ENCODE results near the gene TGFBR3L.
"Not testable (repeated sequence)": the region's sequence is repeated elsewhere in the genome, so short reads cannot be mapped to it uniquely, and the experiment has no call there.

Gene TGFBR3L

GRCh38 chr19:7930765-7931164 is 16.1 kb downstream of the TGFBR3L start:
- DNase-seq, result no peak

DNA sequence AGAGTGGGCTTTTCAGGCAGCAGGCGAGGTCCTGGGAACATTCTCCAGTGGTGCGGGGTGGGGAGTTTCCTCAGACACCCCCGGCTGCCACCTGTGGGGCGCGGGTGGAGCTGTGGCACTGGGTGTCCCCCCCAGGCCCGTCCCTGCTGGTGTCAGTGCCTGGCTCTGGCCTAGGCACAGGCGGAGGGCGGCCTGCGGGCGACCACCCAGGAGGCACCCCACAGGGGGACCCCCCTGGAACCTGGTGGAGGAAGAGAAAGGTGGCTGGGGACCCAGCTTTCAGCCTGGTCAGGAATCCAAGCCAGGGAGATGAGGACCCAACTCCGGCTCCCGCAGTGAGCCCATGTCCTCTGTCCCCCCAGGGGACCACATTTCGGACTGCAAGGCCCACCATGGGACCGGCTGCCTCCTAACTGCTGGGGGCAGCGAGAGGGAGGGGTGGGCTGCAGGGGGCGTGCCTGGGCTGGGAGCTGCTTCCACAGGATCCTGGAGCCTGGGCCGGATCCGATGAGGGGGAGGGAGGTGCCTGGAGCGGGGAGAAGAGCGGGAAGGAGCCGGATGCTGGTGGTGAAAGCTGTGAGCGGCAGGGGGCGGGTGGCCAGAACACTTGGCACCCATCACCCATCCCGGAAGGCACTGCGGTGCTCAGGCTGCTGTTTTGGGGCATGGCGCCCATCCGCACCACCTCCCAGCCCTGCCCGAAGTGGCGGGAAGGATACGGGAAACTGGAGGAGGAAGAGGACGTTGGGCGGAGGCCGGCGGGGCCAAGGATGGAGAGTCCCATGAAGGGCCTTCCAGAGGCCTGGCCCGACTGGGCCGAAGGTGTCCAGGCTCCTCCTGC is 16.8 kb downstream of the TGFBR3L start:
- no peak for DNase-seq

DNA sequence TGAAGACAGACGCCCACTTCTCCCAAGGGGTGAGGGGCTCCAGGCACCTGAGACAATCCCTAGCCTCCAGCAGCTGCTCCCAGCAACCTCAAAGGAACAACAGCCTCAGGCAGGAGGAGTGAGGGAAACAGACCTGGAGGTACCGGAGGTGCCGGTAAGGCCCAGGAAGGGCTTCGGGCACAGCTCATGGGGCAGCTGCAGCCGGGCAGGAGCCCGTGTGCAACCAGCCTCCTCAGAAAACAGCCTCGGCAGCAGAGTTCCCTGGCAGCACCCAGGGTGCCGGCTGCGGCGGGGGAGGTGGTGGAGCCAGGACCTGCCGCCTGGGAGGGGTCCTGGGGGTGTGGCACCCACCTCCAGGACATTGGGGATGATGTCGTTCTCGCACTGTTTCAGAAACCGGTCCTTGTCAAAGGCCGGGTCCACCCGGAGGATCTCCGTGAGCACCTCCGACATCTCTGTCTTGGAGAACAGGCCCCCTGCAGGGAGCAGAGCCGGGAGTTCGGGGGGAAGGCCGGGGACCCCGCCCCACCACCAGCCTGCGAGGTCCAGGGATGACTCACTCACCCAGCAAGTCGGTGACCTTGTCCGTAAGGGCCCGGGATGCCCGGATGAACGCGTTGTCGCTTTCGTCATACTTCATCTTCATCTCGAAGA is 17.8 kb downstream of the TGFBR3L start:
- DNase-seq, result no peak

DNA sequence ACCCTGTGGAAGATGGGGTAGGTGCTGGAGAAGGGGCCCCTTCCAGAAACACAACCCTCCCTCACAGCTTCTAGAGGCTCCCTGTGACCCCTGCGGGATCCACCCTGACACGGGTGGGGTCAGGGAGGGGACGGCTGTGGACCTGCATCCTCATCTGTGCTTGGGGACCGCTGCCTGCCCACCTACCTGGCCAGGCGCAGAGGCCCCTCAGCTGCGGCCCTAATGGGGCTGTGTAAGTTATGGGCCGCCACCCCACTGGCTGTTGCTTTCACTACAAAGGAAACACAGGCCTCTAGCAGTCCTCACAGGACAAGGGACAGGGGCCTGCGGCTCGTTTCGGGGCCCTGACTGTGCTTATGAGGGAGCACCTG is 18.3 kb downstream of the TGFBR3L start:
- DNase-seq, result no peak

DNA sequence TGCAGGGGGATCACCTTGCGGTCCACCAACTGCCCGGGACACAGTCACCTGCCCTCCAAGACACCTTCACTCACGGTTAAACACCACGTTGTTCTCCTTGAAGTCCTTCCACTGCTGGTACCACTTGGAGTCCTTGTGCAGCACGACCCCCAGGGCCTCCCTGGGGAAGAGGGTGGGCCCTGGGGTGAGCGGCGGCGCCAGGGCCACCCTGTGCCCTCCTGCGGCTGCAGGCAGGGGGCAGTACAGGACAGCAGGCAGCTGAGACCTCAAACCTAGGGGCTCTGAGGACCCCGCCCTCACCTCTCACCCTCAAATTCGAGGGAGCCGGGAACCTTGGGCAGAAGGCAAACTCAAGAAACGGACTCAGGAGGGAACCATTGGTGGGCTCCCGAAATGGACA is 18.8 kb downstream of the TGFBR3L start:
- no peak for DNase-seq

DNA sequence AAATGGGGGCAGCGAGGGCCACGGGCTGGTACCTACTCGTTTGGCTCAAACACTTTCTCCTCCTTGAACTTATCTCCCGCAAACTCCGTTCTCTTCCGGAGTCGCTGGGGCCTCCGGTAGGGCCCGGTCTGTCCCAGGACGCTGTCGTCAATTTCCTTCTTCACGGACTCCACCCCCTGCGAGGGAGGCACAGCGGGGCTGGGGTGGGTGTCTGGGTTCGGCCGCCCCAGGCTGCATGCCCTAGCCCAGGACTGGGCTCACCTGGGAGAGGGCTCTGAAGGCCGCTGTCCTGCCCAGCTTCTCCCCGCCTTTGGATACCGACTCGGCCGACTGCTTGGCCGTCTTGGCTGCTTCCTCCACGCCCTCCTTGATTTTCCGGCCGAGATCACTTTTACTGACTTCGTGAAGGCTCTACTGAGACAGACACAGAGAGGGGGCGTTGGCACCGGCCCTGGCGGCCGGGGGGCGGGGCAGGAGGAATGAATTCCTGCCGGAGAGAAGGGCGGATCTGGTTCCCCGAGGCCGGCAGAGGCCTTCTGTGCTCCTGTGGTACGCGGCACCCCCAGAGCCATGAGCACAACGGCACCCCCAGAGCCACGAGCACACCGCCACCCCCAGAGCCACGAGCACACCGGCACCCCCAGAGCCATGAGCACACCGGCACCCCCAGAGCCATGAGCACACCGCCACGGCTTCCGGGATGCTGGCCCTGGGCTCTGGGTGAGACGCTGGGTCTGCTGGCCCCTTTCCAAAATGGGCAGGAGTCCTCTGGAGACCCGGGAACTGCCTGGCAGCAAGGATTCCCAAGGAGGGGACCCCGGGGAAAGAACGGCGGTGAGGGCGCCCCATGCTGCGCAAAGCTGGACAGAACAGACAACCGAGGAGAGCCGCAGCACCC is 19.4 kb downstream of the TGFBR3L start:
- DNase-seq, result no peak

DNA sequence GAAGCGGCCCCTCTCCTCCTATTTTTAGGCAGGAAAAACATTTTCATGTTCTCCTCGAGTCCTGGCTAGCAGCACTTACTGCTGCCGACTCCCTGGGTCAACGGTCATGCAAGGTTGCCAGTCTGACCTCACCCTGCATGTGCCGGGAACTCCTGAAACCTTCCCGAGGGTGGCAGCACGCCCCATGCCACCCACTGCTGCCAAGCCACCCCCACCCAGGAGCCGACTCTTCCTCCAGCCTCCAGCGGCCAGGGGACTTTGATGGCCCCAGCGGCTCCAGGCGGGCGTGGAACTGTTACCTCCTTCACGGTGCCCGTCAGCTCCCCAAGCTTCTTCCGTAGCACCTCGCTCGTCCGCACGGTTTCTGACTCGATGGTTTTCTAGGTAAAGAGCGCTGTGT is 20.1 kb downstream of the TGFBR3L start:
- DNase-seq, result no peak

GRCh38 chr19:7940841-7941240 is 26.2 kb downstream of the TGFBR3L start:
- DNase-seq, result no peak

GRCh38 chr19:7941895-7942596 is 27.4 kb downstream of the TGFBR3L start:
- no peak for DNase-seq

DNA sequence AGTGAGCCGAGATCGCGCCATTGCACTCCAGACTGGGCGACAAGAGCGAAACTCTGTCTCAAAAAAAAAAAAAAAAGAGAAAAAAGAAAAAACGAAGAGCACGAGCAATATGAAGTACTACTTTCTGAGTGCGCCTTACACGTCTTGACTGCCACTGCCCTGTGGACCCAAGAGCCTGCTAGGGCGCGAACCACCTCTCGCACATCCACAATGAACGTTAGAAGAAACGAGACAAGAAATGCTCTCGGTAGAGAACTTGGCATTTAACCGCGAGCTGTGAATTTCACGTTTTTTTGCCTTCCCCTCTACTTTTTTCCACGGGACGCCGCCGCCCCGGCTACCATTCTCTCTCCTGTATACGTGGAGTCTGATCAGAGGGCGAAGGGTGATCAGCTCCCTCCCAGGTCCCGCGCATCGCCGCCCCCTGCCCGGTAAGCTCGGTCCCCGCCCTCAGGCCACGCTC is 28.4 kb downstream of the TGFBR3L start:
- DNase-seq, result no peak

DNA sequence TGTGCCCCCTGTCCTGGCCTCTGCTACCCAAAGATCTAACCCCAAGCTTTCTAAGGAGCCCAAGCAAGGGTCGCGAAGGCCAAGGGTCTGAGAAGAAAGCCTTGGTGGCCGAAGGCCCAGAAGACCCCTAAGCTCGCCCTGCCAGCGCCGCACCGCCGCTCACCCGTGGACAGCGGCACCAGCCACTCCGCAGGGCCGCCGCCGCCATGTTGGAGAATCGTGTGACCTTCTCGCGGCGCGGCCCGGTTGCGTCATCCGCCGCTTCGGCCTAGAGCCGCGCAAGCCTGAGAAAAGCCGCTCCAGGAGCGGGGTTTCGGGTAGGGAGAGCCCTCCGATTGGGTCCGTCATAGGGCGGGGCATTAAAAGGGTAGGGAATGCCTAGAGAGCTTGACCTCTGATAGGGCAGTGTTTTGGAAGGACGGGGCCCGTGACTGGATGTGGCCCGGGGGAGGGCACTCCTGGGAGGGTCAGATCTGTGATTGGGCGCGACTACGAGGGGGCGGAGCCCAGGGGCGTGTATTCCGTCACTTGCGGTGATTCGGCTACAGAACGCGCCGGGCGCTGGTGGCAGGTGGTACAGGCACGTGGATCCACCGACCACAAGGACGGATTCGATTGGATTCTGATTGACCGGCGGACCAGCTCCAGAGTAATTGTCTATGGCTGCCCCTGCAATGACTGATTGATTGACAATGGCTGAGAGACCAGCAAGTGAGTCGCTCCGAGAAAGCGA is 29.0 kb downstream of the TGFBR3L start, which contains the start of gene TIMM44:
Gene TIMM44, minus strand, starts transcription at position 223 of the 733 bp plus-strand sequence. Its CDS starts 15 bp downstream, at position 208.
- peak; percentile 100 for DNase-seq

DNA sequence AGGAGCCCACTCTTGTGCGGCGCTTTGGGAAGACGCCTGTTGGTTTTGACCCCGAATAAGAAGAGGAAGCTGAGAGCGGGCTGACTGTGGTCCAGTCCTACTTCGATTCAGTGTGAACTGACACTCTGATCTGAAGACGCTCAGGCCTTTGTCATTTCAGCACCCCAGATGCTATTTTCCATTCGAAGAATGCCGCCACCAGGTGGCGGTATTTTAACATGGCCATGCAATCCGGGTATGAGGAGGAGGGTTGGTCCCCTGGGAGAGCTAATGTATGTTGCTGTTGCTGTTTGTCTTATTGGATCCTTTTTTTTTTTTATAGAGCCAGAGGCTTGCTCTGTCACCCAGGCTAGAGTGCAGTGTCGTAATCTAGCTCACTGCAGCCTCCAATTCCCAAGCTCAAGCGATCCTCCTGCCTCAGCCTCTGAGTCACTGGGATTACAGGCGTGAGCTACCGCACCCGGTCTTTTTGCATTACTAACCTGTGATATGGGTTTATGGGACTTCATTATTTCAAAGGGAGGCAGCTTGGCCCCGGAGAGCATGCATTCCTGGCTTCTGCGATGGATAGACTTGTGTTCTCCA is 29.6 kb downstream of the TGFBR3L start:
- DNase-seq, result peak; percentile 89

DNA sequence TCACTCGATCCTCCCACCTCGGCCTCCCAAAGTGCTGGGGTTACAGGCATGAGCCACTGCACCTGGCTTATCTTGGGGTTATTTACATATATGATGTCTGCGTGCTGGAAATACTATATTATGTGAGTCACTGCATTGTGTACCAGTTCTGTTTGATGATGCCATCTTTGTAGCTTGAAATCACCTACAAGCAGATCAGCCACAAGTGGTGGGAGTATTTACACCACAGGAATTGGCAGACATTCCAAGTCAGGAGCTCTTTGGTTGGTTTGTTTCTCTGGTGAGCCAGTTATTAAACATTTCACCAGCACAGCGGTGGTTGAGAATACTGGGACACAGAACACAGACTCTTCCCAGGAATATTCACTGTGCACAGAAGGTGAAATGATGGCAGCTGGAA is 33.3 kb downstream of the TGFBR3L start:
- no peak for DNase-seq

DNA sequence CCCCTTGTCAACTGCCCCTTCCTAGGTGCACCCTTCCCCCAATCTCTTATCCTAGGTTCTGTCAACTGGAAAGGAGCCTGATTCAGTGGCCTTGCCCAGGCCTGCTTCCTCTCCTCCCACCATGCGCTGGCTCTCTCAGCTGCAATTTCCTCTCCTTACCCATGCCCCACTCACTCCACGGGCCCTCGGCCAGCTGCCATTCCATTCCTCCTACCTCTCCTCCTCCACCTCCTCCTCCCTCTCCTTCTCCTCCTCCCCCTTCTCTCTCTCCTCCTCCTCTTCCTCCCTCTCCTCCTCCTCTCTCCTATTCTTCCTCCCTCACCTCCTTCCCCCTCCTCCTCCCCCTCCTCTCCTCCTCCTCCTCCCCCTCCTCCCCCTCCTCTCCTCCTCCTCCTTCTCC is 38.4 kb downstream of the TGFBR3L start:
- no peak for DNase-seq

DNA sequence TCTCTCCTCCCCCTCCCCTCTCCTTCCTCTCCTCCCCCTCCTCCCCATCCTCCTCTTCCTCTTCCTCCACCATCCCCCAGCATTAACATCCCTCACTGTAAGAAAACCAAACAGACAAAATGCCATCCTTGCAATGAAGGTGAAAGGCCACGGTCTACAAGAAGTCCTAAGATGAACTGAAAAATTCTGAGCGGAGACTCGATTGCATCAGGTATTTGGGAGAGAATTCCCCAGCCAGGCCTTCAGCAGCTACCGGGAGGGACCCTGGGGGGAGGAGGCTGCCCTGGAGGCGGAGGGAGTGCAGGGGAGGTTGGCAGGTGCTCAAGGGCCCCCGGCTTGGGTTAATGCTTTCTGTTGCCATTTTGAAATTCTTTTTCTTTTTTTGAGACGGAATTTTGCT is 38.9 kb downstream of the TGFBR3L start:
- no peak for DNase-seq

GRCh38 chr19:7955696-7956095 is 41.1 kb downstream of the TGFBR3L start:
- no peak for DNase-seq

DNA sequence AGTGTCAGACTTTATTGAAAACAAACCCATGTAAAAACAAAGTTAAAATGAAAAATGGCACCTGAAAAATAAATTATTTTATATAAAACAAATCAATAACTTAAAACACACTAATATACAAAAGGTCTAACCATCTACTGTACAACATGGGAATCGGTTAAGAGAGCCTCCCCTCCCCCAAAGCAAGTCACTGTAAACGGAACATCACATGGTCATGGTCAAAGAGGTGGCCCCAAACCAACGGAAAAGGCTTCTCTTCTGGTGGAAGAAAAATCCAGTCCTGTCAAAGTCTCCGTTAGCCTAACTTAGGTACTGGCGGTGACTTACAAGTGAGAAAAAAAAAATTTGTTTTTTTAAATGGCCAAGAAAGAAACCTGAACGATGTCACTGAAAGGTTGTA is 44.6 kb downstream of the TGFBR3L start:
- DNase-seq, result no peak

DNA sequence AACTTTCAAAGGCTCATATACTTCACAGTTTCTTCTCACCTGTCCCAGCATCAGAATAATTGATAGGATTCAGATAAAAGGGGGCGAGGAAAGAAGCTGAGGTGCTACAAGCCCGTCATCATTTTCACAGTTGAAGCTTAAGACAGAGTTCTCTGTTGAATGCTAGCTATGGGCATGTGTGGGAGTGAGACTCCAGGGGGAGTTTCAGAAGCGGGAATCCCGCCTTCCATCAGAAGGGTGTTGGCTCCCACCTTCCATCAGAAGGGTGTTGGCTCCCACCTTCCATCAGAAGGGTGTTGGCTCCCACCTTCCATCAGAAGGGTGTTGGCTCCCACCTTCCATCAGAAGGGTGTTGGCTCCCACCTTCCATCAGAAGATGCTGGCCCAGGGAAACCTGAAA is 46.5 kb downstream of the TGFBR3L start:
- DNase-seq, result not testable (repeated sequence)

DNA sequence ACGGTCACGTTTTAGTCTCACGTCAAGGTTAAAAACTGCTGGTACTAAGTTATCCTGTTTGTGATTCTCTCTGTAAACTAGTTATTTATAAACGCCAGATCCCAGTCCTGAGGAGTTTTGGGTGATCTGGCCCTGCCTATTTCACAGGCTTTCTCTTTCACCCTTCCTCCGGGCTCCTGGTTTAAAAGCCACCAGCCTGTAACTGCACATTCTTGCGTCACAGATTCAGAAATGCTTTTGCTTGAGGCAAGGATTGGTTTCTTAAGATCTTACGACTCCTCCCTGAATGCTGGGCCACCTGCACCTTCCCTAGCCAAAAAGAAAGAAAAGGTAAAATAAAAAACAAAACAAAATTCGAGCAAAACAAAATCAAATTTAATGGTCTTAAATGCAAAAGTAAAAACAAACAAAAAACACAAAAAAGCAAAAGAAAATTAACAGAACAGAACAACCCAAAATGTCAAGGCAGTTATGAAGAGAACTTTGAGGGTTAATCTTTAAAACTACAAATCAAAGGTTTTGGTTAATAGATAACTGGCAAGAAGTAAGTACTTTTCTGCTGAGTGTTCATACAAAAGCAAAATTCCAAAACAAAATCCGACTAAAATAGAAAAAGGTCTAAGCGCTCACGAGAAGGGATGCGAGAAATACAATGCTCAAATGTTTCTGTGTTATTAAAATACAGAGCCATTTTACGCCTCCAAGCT is 47.4 kb downstream of the TGFBR3L start:
- DNase-seq, result no peak

DNA sequence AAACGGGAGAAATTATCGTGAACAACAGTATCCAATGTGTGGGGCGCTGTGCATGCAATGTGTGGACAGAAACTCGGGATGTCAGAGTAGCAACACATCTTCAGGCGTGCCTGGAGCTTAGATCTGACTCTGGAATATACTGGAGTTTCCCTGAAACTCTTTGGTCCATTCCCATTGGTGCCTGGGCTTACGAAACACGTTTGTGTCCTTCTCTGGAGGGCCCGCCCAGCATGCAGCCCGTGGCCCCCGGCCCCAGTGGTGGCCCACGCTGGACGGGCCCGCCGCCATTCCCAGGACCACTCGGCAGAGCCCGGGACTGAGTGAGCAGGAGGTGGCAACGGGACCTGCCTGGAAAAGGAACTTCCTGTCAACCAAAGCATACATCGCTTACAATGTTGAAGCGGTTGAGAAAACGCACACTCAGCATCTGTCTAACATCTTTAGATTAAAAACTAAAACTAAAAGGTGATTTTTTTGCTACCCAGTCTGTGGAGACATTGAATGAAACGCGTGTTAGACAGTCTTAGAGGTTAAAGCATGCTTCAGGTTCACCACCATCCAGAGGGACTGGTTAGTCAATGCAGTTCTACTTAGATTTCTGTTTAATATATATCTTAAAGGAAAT is 48.1 kb downstream of the TGFBR3L start:
- no peak for DNase-seq
